HepG2 (cell line): Measurements from ENCODE around the gene SLC22A23. TPM values are rescaled to one million over a fixed set of nuclear protein-coding genes. Genes with fewer than 3 reads are reported as not detected.

Experiments used
- ATAC-seq: fragments of 200-7000 bp; cut with Tn5 transposase; 3 replicates; pipeline ENCODE4 v1.9.1; 2020; ENCODE audit warnings: mild to moderate bottlenecking, moderate library complexity
- BruUV-seq: library from RNA; stranded (reverse); fragments of 400-500 nt; replicated peaks from 2 replicates; lab custom pipeline; 2021; lab: Mats Ljungman, UMichigan
- CTCF ChIA-PET: fragments of 300-600 bp; formaldehyde crosslinking; extraction: SDS; loops from one replicate; lab custom pipeline; 2021; ENCODE audit warnings: low total read pairs, inconsistent platforms, low intra/inter-chr PET ratio; lab: Yijun Ruan, JAX
- POLR2A ChIA-PET: fragments of 350-600 bp; sonication (Branson Sonifier 250); formaldehyde crosslinking; loops from one replicate; lab custom pipeline; 2020; ENCODE audit warnings: antibody characterized with exemption, inconsistent platforms; lab: Yijun Ruan, JAX
- DNase-seq: peaks from one replicate; pipeline ENCODE4 v3.0.0-alpha.2; 2015; ENCODE audit warnings: low spot score
- FAIRE-seq: peaks from 3 replicates; lab custom pipeline; 2011; peaks lifted over from hg19 to GRCh38; lab: Jason Lieb, UNC
- H2AFZ ChIP-seq: one replicate; pipeline ENCODE4 v1.6.1; 2011; ENCODE audit warnings: low read length, inconsistent platforms
- H3K27ac ChIP-seq: fragments of 300-600 bp; 3 replicates; pipeline ENCODE4 v1.8.0; 2011; ENCODE audit warnings: mixed run types, mild to moderate bottlenecking, mixed read lengths, low read length, inconsistent platforms; ENCODE audit not compliant: insufficient read depth; ENCODE audit errors: extremely low read length
- H3K27me3 ChIP-seq, 2 experiments: fragments of 200-600 bp in 1 of 2; 2 replicates in 1 of 2; 3 replicates in 1 of 2; pipeline versions ENCODE4 v1.6.0 to v1.8.0; 2011; ENCODE audit warnings: low read length in 2 of 2, mild to moderate bottlenecking in 2 of 2, moderate library complexity in 2 of 2, inconsistent platforms in 1 of 2; ENCODE audit not compliant: insufficient read depth in 2 of 2, control insufficient read depth in 1 of 2
- H3K36me3 ChIP-seq, 2 experiments: fragments of 200-600 bp in 1 of 2; replicated peaks in 1 of 2; 2 replicates in 1 of 2; 3 replicates in 1 of 2; pipeline versions ENCODE4 v1.5.1 to v1.8.0; 2011; ENCODE audit warnings: low read length in 2 of 2, inconsistent platforms in 1 of 2; ENCODE audit not compliant: insufficient read depth in 2 of 2, control insufficient read depth in 1 of 2
- H3K4me1 ChIP-seq: 2 replicates; pipeline ENCODE4 v1.5.1; 2012; ENCODE audit warnings: low read length, inconsistent platforms; ENCODE audit not compliant: insufficient read depth
- H3K4me2 ChIP-seq: 2 replicates; pipeline ENCODE4 v1.6.0; 2011; ENCODE audit warnings: low read depth, low read length, inconsistent platforms
- H3K4me3 ChIP-seq, 3 experiments: fragments of 200-600 bp in 1 of 3; sonication (generic), shearing (Covaris generic) in 1 of 3; replicated peaks in 1 of 3; 2 replicates each; pipeline ENCODE4 v1.5.1; 2011 to 2016; ENCODE audit warnings: low read length in 3 of 3, inconsistent platforms in 2 of 3, low read depth in 2 of 3, mild to moderate bottlenecking in 2 of 3, control low read depth in 1 of 3, mixed read lengths in 1 of 3; ENCODE audit not compliant: insufficient read depth in 1 of 3
- H3K79me2 ChIP-seq: one replicate; pipeline ENCODE4 v1.6.1; 2011; ENCODE audit warnings: low read length, inconsistent platforms; ENCODE audit not compliant: insufficient read depth
- H3K9ac ChIP-seq: 2 replicates; pipeline ENCODE4 v1.6.0; 2011; ENCODE audit warnings: mild to moderate bottlenecking, low read depth, low read length, inconsistent platforms; ENCODE audit not compliant: insufficient read depth
- H3K9me3 ChIP-seq: 2 replicates; pipeline ENCODE4 v1.5.1; 2012; ENCODE audit warnings: mild to moderate bottlenecking, low read length
- H4K20me1 ChIP-seq: 2 replicates; pipeline ENCODE4 v1.6.0; 2011; ENCODE audit warnings: inconsistent platforms, mild to moderate bottlenecking, low read length, moderate library complexity; ENCODE audit not compliant: insufficient read depth
- ATF3 ChIP-seq: sonication (generic); formaldehyde crosslinking; IDR thresholded peaks from 2 replicates; pipeline ENCODE4 v1.4.0; 2020; ENCODE audit warnings: missing genetic modification reagents
- CENPBD1 ChIP-seq: sonication (generic); formaldehyde crosslinking; IDR thresholded peaks from 2 replicates; pipeline ENCODE4 v1.8.0; 2022; ENCODE audit warnings: missing genetic modification reagents, low read depth, mild to moderate bottlenecking, borderline replicate concordance
- KLF16 ChIP-seq, 2 experiments: sonication (generic) in 1 of 2; formaldehyde crosslinking in 1 of 2; IDR thresholded peaks; 2 replicates each; pipeline versions ENCODE4 v1.6.1 to v1.8.0; 2016 to 2023; ENCODE audit warnings: missing genetic modification reagents in 2 of 2, missing compliant biosample characterization in 1 of 2
- LRRFIP1 ChIP-seq: sonication (generic); formaldehyde crosslinking; conservative IDR thresholded peaks from 2 replicates; pipeline ENCODE4 v1.4.0; 2020; ENCODE audit warnings: missing genetic modification reagents
- MED8 ChIP-seq: sonication (generic); formaldehyde crosslinking; IDR thresholded peaks from 2 replicates; pipeline ENCODE4 v1.8.1; 2023; ENCODE audit warnings: mild to moderate bottlenecking, missing genetic modification reagents; ENCODE audit not compliant: insufficient replicate concordance
- NCOA1 ChIP-seq: sonication (generic); formaldehyde crosslinking; IDR thresholded peaks from 2 replicates; pipeline ENCODE4 v1.9.0; 2021; ENCODE audit warnings: missing genetic modification reagents
- POGZ ChIP-seq: sonication (generic); formaldehyde crosslinking; IDR thresholded peaks from 2 replicates; pipeline ENCODE4 v1.4.0; 2020; ENCODE audit warnings: mild to moderate bottlenecking, missing genetic modification reagents
- RXRB ChIP-seq: IDR thresholded peaks from 2 replicates; pipeline ENCODE4 v1.6.1; 2016; ENCODE audit warnings: borderline replicate concordance, missing genetic modification reagents, missing compliant biosample characterization
- TCF7L2 ChIP-seq: IDR thresholded peaks from 2 replicates; pipeline ENCODE4 v1.6.1; 2011; ENCODE audit warnings: mild to moderate bottlenecking, low read depth, low read length, moderate library complexity
- ZNF235 ChIP-seq: sonication (generic); formaldehyde crosslinking; IDR thresholded peaks from 2 replicates; pipeline ENCODE4 v1.8.1; 2023; ENCODE audit warnings: mild to moderate bottlenecking, missing genetic modification reagents, borderline replicate concordance
- ZNF7 ChIP-seq: IDR thresholded peaks from 2 replicates; pipeline ENCODE4 v1.6.1; 2016; ENCODE audit warnings: missing biosample characterization, missing genetic modification reagents
- ZNF839 ChIP-seq: sonication (generic); formaldehyde crosslinking; IDR thresholded peaks from 2 replicates; pipeline ENCODE4 v1.4.0; 2020; ENCODE audit warnings: missing genetic modification reagents, mild to moderate bottlenecking, borderline replicate concordance
- ZNF891 ChIP-seq: sonication (generic); formaldehyde crosslinking; IDR thresholded peaks from 2 replicates; pipeline ENCODE4 v1.5.0; 2020; ENCODE audit warnings: mild to moderate bottlenecking, missing genetic modification reagents
- ZSCAN12 ChIP-seq: sonication (generic); formaldehyde crosslinking; IDR thresholded peaks from 2 replicates; pipeline ENCODE4 v1.9.0; 2021; ENCODE audit warnings: mild to moderate bottlenecking, missing genetic modification reagents
- WGBS: methylation state at CpG from one replicate; pipeline ENCODE4 v1.1.6; 2017; ENCODE audit warnings: low lambda C conversion rate; 5-methylcytosine and 5-hydroxymethylcytosine counted together
- in situ Hi-C: cut with HindIII; loops from 2 replicates; pipeline ENCODE4 v1.10.0; 2017; ENCODE audit warnings: low pct_unique_long_range_greater_than_20kb; ENCODE audit not compliant: extremely low pct_ligation_motif_present
- intact Hi-C: fragments of 100-400 bp; cut with micrococcal nuclease; formaldehyde crosslinking; loops from one replicate; pipeline ENCODE4 v1.10.0; 2022; ENCODE audit not compliant: unreplicated experiment
- polyA plus RNA-seq, 8 experiments: library from polyadenylated mRNA; depleted of rRNA in 3 of 8; stranded (reverse) in 7 of 8; unstranded in 1 of 8; fragments of >200 nt; fragmentation: Illumina TruSeq in 4 of 8; extraction: Trizol in 4 of 8; gene quantifications; 2 replicates each; pipeline versions ENCODE4 v1.2.1 to v1.2.3, GENCODE V29; 2011 to 2016; ENCODE audit warnings: low read depth in 4 of 8, missing spikeins in 1 of 8, mixed read lengths in 1 of 8; ENCODE audit not compliant: insufficient read depth in 1 of 8
- total RNA-seq, 5 experiments: library from RNA; depleted of rRNA; stranded (reverse); fragments of >200 nt; fragmentation: Illumina TruSeq; extraction: Trizol; gene quantifications; 2 replicates each; pipeline ENCODE4 v1.2.3, GENCODE V29; 2016; ENCODE audit warnings: low read depth in 1 of 5

The SLC22A23 gene
- total and polyA plus RNA-seq, 2 of the 13 experiments (the other 11 are each of a cell fraction or from before 2014, with no cell fraction given), result 11.8 to 17.5 TPM

- TF ChIP-seq ZNF839 (CRISPR knock-in tag), result no peak
- TF ChIP-seq KLF16 (CRISPR knock-in tag; IDR thresholded peaks at IDR 0.05), result no peak; a peak in 1 of 4 replicates
Observed at GRCh38 chr6:3383525-3383924, 73.3 kb downstream of the SLC22A23 start (continued).

GRCh38 chr6:3382326-3383279, 74.2 kb downstream of the SLC22A23 start:
- peaks cover 89% of the 10 kb centered on the region for H3K4me1 ChIP-seq
- peak overlapping the region; percentile 64 for H3K4me2 ChIP-seq
- H3K36me3 ChIP-seq, result peaks cover 11 to 19% of the 10 kb centered on the region in 2 experiments; a peak in 4 of 5 replicates
- no peak overlapping the region; a peak in 1 of 6 replicates for H3K4me3 ChIP-seq
- no peak overlapping the region for H2AFZ ChIP-seq
- no peaks in the 10 kb centered on the region for H3K9me3 ChIP-seq
- CTCF ChIA-PET, result no interaction called here
- FAIRE-seq (peak; percentile 62), ATAC-seq (peak; percentile 10; the same call in 1 of the 3 replicates), DNase-seq (peak; percentile 94)
- H3K27me3 ChIP-seq, result no peaks in the 10 kb centered on the region
- in situ Hi-C loops, result no loop called here
- H3K9ac ChIP-seq, result peak overlapping the region; percentile 77
- H4K20me1 ChIP-seq, result no peaks in the 10 kb centered on the region
- H3K79me2 ChIP-seq, result peaks cover 80% of the 10 kb centered on the region
- WGBS, result 63% methylated on average over 8 of the region's 8 CpGs
- H3K27ac ChIP-seq, result peak overlapping the region; percentile 95
- intact Hi-C loops, result no loop called here
- POLR2A ChIA-PET, result interaction anchor here (1.0 to 9.2 kb wide), 9 partner anchors 9 to 415 kb away, joined by 3 to 271 read pairs (median 5); no protein-coding TSS in a partner anchor
- no TSS peak for BruUV-seq
- no peak for TF ChIP-seq CENPBD1 (CRISPR knock-in tag)
- TF ChIP-seq NCOA1, result no peak
- 0 out of 2 replicates have a peak, but pooled peaks have one; percentile 36 for TF ChIP-seq POGZ (CRISPR knock-in tag)
- no peak for TF ChIP-seq LRRFIP1 (CRISPR knock-in tag)
- no peak for TF ChIP-seq ZSCAN12 (CRISPR knock-in tag)
- no peak for TF ChIP-seq ZNF235
- peak; percentile 82 for TF ChIP-seq RXRB
- no peak for TF ChIP-seq MED8 (CRISPR knock-in tag)
- no peak for TF ChIP-seq TCF7L2
- no peak for TF ChIP-seq ZNF891 (CRISPR knock-in tag)
- TF ChIP-seq ZNF7 (CRISPR knock-in tag), result no peak
- TF ChIP-seq ATF3, result peak; percentile 68; the same call in 1 of the 2 replicates
